GM18909 (cell line): ENCODE results near the gene PDPR.
"Not testable (repeated sequence)": the region's sequence is repeated elsewhere in the genome, so short reads cannot be mapped to it uniquely, and the experiment has no call there.

ENCODE experiments used
- ATAC-seq: cut with Tn5 transposase; IDR thresholded peaks from one replicate; pipeline ENCODE4 v1.9.1; 2021; ENCODE audit warnings: mild to moderate bottlenecking; ENCODE audit not compliant: unreplicated experiment, poor library complexity

PDPR gene

GRCh38 chr16:70159355-70160348, 45.5 kb downstream of the PDPR start:
- no peak for ATAC-seq

GRCh38 chr16:70160388-70160787, 46.3 kb downstream of the PDPR start:
- no peak for ATAC-seq

DNA sequence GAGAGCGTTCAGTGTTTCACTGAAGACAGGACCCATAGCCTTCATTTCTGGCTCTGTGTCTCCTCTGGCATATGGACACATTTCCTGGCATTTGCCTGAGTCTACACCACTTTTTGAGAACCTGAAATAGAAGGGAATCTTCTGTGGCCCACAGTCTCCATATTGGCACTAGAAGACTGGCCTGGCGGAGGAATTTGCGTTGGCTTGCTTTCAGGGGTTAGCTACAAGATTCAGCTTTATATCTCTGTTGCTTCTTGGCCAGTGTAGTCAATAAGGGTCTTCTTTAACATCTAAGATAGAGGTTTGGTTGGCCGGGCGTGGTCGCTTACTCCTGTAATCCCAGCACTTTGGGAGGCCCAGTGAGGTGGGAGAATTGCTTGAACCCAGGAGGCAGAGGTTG, 46.7 kb downstream of the PDPR start:
- no peak for ATAC-seq

DNA sequence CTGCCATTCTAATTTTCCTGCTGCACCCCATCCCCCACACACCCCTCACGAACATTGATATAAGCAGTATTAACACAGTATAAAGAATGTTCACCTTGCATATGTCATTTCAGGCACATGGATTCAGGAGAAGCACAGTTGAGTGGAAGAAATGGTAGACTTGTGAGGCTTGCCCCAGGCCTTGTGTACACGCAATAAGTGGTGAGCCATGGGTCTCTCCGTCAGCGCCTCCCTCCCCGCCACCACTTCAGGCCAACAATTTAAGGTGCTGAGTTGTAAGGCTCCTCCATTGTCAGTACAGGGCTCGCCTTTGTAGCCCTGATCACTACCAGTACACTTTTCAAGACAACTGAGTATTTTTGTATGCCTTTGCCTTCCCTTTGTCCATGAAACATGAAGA, 47.2 kb downstream of the PDPR start:
- ATAC-seq = no peak

DNA sequence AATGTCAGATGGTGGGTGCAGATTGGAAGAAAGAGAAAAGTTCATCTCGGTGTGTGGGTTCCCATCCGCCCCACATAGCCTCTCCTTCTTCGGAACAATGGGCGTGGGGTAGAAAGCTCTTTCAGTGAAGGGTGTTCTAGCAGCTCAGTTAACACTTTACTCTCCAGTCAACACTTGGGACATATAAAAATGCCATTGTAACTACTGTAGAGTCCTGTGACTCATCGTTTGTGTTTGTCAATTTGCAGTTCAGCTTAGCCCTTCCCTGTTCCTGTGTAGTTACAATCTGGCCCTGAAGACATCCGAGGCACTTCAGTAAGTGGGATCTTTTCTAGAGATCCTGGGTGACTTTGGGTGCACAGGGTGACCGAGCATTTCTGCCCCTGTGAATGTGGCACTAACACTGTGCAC, 47.9 kb downstream of the PDPR start:
- ATAC-seq = no peak

- ATAC-seq = no peak
Observed at GRCh38 chr16:70163596-70163995, 49.5 kb downstream of the PDPR start.

DNA sequence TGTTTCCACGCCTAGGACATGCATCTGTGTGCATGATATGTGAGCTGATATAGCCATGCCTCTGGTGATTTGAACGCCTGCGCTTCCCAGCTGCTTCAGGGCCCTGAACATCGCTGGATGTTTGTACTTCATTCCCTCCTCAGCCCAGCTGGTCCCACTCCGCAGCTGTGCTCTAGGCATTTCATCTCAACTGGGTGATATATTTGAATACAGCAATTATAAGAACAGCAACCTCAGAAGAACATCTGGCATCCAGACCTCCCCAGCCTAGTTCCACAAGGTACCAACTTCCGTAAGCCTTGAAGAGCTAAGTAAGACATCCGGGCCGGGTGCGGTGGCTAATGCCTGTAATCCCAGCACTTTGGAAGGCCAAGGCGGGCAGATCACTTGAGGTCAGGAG, 52.6 kb downstream of the PDPR start:
- not testable (repeated sequence) for ATAC-seq

- ATAC-seq = not testable (repeated sequence)
Observed at GRCh38 chr16:70173212-70173837, 59.2 kb downstream of the PDPR start, which contains the start of gene CLEC18C. CLEC18C (plus strand) TSS chr16:70173787; CDS start chr16:70174279, 492 bp downstream.

GRCh38 chr16:70173916-70174315, 59.8 kb downstream of the PDPR start:
- ATAC-seq = not testable (repeated sequence)

- not testable (repeated sequence) for ATAC-seq
Observed at GRCh38 chr16:70174387-70174932, 60.3 kb downstream of the PDPR start.

GRCh38 chr16:70187858-70188607, 73.9 kb downstream of the PDPR start:
- peak; percentile 41 for ATAC-seq

DNA sequence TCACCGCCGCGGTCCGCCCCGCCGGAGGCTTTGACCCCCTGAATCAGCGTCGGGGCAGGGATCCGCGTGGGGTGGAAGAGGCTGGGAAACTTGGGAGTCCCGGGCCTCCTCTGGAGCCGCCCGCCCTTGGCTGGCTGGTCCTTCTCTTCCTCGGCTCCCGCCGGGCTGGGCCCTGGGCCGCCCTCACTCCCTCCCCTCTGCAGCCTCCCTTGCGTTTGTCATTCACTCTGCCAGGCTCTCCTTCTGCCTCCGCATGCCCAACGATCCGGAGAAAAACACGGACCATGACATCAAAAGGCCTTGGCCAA, 74.4 kb downstream of the PDPR start:
- not testable (repeated sequence) for ATAC-seq

- ATAC-seq = not testable (repeated sequence)
Observed at GRCh38 chr16:70190574-70190973, 76.4 kb downstream of the PDPR start.

DNA sequence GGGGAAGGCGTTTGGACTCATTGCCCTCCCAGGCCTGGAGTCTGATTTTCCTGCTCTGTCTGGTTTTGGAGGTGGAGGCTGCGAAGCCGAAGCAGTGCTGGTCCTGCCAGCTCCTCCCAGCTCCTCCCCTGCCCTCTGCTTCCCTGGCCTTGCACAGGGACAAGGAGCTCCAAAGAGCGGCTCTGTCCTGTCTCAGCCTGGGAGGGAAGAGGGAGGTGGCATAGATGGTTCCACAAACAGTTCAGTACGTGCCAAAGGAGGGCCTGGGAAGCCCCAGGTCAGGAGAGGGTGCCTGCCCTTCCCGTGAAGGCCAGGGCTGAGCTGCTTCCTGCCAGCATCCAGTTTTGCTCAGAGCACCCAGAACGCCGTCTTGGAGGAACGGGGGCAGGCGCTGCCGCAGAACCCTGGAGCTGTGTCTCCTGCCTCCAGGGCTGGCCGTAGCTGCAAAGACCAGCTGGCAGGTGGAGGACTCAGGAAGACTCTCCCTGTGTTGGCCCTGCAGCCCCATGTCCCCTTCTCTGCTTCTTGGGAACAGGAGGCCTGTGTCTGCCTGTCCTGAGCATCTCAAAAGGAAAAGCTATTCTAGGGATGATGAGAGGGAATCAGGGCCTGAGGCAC, 82.7 kb downstream of the PDPR start:
- ATAC-seq = not testable (repeated sequence)

- ATAC-seq = not testable (repeated sequence)
Observed at GRCh38 chr16:70197611-70198010, 83.5 kb downstream of the PDPR start.

DNA sequence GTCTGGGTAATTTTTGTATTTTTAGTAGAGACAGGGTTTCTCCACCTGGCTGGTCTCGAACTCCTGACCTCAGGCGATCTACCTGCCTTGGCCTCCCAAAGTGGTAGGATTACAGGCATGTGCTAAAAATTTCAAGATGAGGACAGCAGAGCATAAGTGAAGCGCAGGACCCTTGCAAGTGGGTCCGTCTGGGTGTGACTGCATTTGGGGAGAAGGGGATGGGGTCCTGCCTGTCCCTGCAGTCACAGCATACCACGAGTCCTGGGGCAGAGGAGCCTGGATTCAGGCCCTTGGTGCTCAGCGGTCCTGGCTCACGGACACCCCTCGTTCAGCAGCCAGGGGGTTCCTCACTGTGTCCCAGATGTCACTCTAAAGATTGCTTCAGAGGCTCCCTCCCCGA, 84.1 kb downstream of the PDPR start:
- not testable (repeated sequence) for ATAC-seq

GRCh38 chr16:70198666-70199065, 84.5 kb downstream of the PDPR start:
- not testable (repeated sequence) for ATAC-seq

DNA sequence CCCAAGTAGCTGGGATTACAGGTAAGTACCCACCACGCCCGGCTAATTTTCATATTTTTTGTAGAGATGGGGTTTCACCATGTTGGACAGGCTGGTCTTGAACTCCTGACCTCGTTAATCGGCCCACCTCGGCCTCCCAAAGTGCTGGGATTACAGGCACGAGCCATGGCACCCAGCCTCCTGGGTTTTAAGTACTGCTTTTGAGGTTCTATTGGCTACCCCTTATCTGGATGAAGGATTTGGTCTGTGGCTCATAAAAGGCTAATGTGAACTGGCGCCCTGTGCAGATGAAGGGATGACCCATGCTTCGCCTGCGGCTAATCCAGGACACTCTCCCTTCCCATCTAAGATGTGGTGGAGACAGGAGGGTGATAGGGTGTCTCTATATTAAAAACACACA, 85.0 kb downstream of the PDPR start:
- not testable (repeated sequence) for ATAC-seq

- ATAC-seq = not testable (repeated sequence)
Observed at GRCh38 chr16:70200063-70200462, 85.9 kb downstream of the PDPR start.

DNA sequence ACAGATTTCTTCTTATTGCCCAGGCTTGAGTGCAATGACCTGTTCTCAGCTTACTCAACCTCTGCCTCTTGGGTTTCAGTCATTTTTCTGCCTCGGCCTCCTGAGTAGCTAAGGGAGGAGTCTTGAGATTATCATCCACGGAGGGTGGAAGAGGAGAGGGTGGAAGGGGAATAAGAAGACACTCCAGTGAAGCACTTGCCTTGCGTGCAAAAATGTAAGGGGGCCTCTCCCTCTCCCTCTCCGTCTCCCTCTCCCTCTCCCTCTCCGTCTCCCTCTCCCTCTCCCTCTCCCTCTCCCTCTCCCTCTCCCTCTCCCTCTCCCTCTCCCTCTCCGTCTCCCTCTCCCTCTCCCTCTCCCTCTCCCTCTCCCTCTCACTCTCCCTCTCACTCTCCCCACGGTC, 89.4 kb downstream of the PDPR start:
- ATAC-seq = not testable (repeated sequence)
